Measurements from ENCODE around the gene PPARA. TPM values are rescaled to one million over a fixed set of nuclear protein-coding genes. Genes with fewer than 3 reads are reported as not detected.

PPARA gene
- total and polyA plus RNA-seq, 2 experiments from 2014 or later = 4.7 to 12.6 TPM

- TF ChIP-seq, protein P1, sequence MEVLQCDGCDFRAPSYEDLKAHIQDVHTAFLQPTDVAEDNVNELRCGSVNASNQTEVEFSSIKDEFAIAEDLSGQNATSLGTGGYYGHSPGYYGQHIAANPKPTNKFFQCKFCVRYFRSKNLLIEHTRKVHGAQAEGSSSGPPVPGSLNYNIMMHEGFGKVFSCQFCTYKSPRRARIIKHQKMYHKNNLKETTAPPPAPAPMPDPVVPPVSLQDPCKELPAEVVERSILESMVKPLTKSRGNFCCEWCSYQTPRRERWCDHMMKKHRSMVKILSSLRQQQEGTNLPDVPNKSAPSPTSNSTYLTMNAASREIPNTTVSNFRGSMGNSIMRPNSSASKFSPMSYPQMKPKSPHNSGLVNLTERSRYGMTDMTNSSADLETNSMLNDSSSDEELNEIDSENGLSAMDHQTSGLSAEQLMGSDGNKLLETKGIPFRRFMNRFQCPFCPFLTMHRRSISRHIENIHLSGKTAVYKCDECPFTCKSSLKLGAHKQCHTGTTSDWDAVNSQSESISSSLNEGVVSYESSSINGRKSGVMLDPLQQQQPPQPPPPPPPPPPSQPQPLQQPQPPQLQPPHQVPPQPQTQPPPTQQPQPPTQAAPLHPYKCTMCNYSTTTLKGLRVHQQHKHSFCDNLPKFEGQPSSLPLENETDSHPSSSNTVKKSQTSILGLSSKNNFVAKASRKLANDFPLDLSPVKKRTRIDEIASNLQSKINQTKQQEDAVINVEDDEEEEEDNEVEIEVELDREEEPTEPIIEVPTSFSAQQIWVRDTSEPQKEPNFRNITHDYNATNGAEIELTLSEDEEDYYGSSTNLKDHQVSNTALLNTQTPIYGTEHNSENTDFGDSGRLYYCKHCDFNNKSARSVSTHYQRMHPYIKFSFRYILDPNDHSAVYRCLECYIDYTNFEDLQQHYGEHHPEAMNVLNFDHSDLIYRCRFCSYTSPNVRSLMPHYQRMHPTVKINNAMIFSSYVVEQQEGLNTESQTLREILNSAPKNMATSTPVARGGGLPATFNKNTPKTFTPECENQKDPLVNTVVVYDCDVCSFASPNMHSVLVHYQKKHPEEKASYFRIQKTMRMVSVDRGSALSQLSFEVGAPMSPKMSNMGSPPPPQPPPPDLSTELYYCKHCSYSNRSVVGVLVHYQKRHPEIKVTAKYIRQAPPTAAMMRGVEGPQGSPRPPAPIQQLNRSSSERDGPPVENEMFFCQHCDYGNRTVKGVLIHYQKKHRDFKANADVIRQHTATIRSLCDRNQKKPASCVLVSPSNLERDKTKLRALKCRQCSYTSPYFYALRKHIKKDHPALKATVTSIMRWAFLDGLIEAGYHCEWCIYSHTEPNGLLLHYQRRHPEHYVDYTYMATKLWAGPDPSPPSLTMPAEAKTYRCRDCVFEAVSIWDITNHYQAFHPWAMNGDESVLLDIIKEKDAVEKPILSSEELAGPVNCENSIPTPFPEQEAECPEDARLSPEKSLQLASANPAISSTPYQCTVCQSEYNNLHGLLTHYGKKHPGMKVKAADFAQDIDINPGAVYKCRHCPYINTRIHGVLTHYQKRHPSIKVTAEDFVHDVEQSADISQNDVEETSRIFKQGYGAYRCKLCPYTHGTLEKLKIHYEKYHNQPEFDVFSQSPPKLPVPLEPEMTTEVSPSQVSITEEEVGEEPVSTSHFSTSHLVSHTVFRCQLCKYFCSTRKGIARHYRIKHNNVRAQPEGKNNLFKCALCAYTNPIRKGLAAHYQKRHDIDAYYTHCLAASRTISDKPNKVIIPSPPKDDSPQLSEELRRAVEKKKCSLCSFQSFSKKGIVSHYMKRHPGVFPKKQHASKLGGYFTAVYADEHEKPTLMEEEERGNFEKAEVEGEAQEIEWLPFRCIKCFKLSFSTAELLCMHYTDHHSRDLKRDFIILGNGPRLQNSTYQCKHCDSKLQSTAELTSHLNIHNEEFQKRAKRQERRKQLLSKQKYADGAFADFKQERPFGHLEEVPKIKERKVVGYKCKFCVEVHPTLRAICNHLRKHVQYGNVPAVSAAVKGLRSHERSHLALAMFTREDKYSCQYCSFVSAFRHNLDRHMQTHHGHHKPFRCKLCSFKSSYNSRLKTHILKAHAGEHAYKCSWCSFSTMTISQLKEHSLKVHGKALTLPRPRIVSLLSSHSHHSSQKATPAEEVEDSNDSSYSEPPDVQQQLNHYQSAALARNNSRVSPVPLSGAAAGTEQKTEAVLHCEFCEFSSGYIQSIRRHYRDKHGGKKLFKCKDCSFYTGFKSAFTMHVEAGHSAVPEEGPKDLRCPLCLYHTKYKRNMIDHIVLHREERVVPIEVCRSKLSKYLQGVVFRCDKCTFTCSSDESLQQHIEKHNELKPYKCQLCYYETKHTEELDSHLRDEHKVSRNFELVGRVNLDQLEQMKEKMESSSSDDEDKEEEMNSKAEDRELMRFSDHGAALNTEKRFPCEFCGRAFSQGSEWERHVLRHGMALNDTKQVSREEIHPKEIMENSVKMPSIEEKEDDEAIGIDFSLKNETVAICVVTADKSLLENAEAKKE (CRISPR knock-in tag; IDR thresholded peaks at IDR 0.05) = no peak
- no peak for TF ChIP-seq NANOG (IDR thresholded peaks at IDR 0.05; ENCODE audit: borderline replicate concordance)
- no peak for TF ChIP-seq CREB1 (CRISPR knock-in tag; IDR thresholded peaks at IDR 0.05; ENCODE audit: low read depth)
- no peak for TF ChIP-seq ZNF331 (CRISPR knock-in tag; IDR thresholded peaks at IDR 0.05; ENCODE audit: low read depth)
- no peak for TF ChIP-seq EZH2phosphoT487 (IDR thresholded peaks at IDR 0.05; ENCODE audit: unreplicated experiment)
- no peak for TF ChIP-seq JUNB (IDR thresholded peaks at IDR 0.05; ENCODE audit: unreplicated experiment)
Observed at GRCh38 chr22:46124383-46125144, 25.8 kb upstream of the PPARA start (continued).

GRCh38 chr22:46125311-46125710, 25.0 kb upstream of the PPARA start:
- H3K9me3 Mint-ChIP-seq = no peaks in the 10 kb centered on the region
- TF ChIP-seq STAT1 (IDR thresholded peaks at IDR 0.05; ENCODE audit: unreplicated experiment) (no peak), EZH2 (IDR thresholded peaks at IDR 0.05; ENCODE audit: low read depth, unreplicated experiment) (no peak), NANOG (IDR thresholded peaks at IDR 0.05; ENCODE audit: borderline replicate concordance) (no peak), CREB1 (CRISPR knock-in tag; IDR thresholded peaks at IDR 0.05; ENCODE audit: low read depth) (no peak), POLR2AphosphoS5 (IDR thresholded peaks at IDR 0.05; ENCODE audit: low read depth) (no peak), ZNF114 (CRISPR knock-in tag; IDR thresholded peaks at IDR 0.05) (no peak)
- TF ChIP-seq, protein P1 (CRISPR knock-in tag; IDR thresholded peaks at IDR 0.05) = no peak

More at GRCh38 chr22:46125311-46125710, 25.0 kb upstream of the PPARA start:
- Mint-ChIP-seq H3K36me3 (ENCODE audit: low read depth) (no peaks in the 10 kb centered on the region), H3K27me3 (ENCODE audit: insufficient read depth, low read depth, poor library complexity) (peaks cover 6% of the 10 kb centered on the region), H3K4me3 (no peak overlapping the region), H3K4me1 (no peaks in the 10 kb centered on the region), H3K27ac (no peak overlapping the region)
- Histone ChIP-seq H3K27ac (ENCODE audit: low read depth) (no peak overlapping the region), H3F3A (replicated peaks; ENCODE audit: low read depth) (no peaks in the 10 kb centered on the region), H3K4me1 (ENCODE audit: insufficient read depth) (no peaks in the 10 kb centered on the region), H3K27me3 (ENCODE audit: insufficient read depth) (no peaks in the 10 kb centered on the region), H3K36me3 (ENCODE audit: insufficient read depth) (no peaks in the 10 kb centered on the region), H3K4me2 (no peak overlapping the region), H3K4me3 (no peak overlapping the region), H3K79me2 (replicated peaks; ENCODE audit: insufficient read depth) (no peaks in the 10 kb centered on the region), H4K20me1 (replicated peaks; ENCODE audit: insufficient read depth) (no peaks in the 10 kb centered on the region), H3K9me2 (ENCODE audit: insufficient read depth) (no peaks in the 10 kb centered on the region), H2AFZ (no peak overlapping the region)
- ATAC-seq = no peak
- no peak for DNase-seq (ENCODE audit: low spot score)

All from GM23338 (cell line).